NCI-H2081 (cell line): ENCODE results near the gene ABCA4.

Source experiments
- DNase-seq, 2 experiments: peaks; one replicate each; lab custom pipeline; 2025; lab: John Stamatoyannopoulos, UW

Gene ABCA4

DNA sequence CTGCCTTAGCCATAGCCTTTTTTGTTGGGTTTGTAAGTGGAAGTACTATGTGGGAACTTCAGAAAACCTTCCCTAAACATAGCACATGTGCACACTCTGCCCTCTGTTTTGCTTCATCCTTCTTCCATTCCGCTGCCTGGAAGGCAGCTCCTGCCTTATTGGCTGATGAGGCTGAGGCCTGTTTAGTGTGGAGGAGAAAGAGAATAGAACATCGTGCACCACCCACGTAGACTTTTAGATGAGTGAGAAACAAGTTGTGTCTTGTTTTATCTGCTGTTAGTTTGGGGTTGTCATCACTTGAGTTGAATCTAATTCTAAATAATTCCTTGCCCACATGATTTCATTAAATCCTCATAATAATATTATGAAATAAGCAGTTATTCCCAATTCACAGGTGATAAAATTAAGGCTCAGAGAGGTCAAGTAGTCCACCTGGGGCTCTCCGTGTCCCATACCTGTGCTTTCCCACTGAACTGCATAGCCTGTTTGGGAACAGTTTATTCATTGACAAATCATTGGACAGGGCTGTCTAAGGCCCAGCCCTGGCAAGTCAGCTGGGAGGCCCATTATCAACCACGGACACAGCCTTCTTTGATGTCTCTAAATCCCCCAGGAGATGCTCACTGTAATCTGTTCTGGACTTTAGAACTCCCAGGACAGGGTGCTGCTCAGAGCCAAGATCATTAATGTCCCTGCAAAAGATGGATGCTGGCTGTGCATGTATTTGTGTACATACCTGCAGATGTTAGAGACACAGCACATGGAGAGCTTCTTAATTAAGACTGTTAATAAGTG is 93.0 kb downstream of the ABCA4 start:
- no peak for DNase-seq

DNA sequence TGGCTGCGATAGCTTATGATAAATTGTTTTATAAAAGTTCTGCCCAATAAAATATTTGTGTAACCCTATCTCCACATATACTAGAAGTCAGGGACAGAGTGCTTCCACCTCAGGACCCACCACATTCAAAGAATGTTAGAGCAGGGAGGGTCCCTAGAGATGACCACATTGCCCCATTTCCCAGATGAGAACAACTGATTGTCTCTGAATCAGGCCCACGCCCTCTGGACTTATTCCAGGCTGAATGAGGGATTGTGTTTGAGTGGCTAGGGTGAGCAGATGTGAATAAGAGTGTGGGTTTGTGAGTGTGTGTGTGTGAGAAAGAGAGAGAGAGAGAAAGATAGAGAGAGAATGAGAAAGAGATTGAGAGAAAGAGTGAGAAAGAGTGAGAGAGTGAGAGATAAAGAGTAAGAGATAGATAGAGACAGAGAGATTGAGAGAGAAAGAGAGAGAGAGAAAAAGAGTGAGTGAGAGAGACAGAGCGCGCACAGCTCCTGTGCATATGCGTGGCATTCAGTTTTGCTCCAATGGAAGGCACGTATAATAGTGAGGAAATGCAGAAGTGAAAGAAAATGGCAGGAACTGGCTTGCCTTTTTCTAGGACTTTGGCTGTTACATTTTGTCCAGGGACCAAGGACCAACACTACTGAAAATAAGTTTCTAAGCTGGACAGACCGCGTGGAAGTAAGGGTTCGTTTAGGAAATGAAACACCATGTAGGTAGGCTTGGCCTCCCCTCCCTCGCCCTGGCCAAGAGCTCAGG is 94.1 kb downstream of the ABCA4 start:
- no peak for DNase-seq

GRCh38 chr1:94025383-94026340 is 95.3 kb downstream of the ABCA4 start:
- peak; percentile 44 to 47 for DNase-seq

GRCh38 chr1:94024104-94024792 is 96.7 kb downstream of the ABCA4 start:
- DNase-seq = no peak

GRCh38 chr1:94022471-94023189 is 98.3 kb downstream of the ABCA4 start:
- DNase-seq = no peak

GRCh38 chr1:94020764-94021579 is 100.0 kb downstream of the ABCA4 start:
- DNase-seq = no peak

DNA sequence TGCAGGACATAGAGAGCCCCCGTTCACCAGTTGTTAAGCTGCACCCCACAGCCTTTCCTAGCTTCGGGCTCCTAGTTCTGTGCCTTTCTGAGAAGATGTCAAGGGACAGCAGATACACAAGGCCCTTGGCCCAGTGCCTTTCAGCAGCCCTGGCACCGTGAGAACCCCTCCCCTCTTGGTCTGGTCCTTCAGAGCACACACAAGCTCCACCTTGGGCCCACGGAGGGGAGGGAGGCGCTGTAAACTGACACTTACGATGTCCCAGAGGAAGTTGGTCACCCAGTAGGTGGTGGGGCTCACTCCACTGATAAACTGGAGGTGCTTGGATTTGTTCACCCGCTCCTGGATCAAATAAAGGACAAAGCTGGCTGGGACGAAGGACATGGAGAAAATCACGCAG is 101.6 kb downstream of the ABCA4 start:
- no peak for DNase-seq

- no peak for DNase-seq
These were observed 103.7 kb downstream of the ABCA4 start for GRCh38 chr1:94017155-94017829.

DNA sequence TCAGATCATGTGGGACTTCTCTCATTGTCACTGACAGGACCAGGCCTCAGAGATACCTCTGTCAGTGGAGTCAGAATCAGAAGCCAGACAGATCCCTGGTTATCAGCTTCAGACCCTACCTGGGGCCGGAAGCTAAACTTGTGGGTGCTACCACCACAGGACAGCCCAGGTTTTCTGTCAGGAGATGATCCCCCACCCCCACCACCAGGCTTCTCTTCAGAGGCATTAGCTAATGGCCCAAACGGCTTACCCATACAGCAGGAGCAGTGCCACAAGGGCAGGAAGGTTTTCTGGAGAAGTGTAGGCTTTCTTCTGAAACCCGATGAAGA is 105.5 kb downstream of the ABCA4 start:
- DNase-seq = no peak

GRCh38 chr1:94014635-94015488 is 106.1 kb downstream of the ABCA4 start:
- DNase-seq = no peak

DNA sequence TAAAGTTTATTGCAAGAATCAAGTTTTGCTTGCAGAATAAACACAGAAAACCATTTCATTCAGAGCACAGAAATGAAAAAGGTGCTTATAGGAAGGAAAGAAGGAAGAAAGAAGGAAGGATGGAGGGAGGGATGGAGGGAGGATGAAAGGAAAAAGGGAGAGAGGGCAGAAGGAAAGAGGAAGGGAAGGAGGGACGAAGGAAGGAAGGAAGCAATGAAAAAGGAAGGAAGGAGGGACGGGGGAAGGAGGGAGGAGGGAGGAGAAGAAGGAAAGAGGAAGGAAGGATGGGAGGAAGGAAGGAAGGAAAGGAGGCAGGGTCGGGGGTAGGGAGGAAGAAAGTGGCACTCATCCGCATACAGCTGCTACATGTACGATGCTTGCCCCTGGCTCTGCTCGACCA is 106.9 kb downstream of the ABCA4 start:
- DNase-seq = no peak

GRCh38 chr1:94013367-94013878 is 107.5 kb downstream of the ABCA4 start:
- no peak for DNase-seq

- DNase-seq = no peak
These were observed 108.1 kb downstream of the ABCA4 start for GRCh38 chr1:94012708-94013366.

DNA sequence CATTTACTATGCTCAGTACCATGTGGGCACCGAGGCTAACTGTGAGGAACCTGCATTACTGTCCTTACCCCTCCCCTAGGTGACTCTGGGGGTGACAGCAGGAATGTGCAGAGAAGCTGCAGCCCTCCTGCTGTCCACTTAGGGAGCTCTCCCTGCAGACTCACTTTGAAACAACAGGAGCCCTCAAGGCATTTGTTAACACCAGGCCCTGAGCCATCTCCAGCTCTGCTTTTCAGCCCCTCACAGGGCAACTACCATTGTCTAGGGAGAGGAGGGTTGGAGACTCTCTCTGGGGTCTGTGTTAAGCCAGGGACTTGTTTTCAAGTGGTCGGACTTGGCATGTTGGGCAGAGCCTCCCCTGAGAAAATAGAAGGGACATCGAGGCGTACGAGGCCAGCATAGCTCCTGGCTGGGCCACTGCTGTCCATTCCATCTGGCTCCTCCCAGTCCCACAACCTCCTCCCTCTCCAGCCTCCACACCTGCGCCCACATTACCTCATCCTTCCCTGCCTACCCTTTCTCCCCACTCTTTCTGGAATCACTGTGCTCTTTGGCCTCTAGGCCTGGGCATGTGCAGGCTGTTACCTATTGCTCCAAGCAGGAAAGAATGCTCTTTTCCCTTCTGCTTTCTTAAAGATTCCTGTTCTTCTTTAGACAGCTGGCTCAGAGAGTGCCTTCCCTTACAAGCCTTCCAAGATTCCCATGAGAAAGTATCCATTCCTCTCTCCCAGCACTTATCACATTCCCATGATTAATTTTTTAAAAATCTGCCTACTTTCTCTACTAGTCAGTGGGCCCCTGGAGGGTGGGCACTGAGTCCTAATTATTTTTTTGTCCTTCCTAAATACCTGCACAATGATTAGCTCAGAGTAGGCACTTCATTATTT is 109.0 kb downstream of the ABCA4 start:
- no peak for DNase-seq

DNA sequence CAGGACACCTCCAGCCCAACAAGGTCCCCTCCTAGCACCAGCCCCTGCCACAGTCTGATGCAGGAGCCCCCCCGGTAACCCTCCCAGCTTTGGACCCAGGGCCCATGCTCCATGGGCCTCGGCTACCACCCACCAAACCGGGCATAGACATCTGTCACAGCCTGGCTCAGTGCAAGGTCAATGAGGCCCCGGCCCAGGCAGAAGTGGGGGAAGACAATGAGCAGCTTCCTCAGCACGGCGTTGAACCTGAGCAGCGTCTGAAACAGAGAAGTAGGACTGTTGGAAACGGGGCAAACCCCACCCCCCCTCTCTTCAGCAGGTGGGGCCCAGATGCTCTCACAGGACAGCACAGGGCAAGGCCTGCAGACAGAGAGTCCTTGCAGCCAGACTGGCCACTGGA is 109.8 kb downstream of the ABCA4 start:
- no peak for DNase-seq

DNA sequence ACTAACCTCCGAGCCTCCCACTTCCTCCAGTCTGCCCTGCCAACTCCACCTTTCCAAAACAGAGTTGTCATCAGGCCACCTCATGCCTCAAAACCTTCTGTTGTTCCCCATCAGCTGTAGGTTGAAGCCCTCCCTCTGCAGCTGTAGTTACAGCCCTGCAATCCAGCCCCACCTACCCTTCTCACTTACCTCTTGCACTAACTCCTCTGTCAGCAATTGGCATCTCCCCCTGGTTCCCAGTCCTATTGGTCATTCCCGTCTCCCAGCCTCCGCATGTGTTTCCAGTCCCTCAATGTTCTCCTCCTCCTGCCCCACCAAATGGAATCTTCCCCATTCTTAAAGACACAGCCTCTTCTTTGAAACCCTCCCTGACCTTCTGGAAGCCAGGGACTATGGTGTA is 111.6 kb downstream of the ABCA4 start:
- no peak for DNase-seq

DNA sequence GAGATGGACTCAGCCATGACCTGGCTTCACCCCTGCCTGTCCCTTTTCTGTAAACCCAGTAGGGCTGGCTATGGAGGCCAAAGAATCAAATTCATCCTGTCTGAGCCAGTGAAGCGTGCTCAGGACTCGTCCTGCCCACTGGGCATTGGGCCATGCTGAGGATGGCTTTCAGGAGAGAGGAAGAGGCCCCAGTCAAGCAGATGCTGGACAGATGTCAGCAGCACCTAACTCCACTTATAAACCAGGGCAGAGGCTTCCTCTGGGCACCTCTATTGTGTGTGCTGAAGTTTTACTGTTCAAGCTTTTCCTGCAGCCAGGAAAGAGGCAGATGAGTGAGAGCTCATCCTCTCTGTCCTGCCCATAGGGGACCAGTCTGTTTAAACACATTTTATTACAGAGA is 114.3 kb downstream of the ABCA4 start:
- no peak for DNase-seq
